PC-9 (cell line): ENCODE results near the gene NFKB1. TPM values are rescaled to one million over a fixed set of nuclear protein-coding genes. Genes with fewer than 3 reads are reported as not detected.

Experiments used
- BruUV-seq: library from RNA; stranded (reverse); fragments of 400-500 nt; replicated peaks from 2 replicates; lab custom pipeline; 2021; lab: Mats Ljungman, UMichigan
- CTCF ChIA-PET: fragments of 300-600 bp; sonication (Branson Sonifier 250); formaldehyde crosslinking; loops from one replicate; lab custom pipeline; 2022; ENCODE audit warnings: antibody characterized with exemption; lab: Charles Lee
- POLR2A ChIA-PET: fragments of 300-600 bp; sonication (Branson Sonifier 250); formaldehyde crosslinking; loops from one replicate; lab custom pipeline; 2022; ENCODE audit warnings: antibody characterized with exemption; ENCODE audit not compliant: unreplicated experiment; lab: Charles Lee
- DNase-seq, 2 experiments: peaks; one replicate each; pipeline versions ENCODE4 v3.0.0 to v3.0.0-alpha.2; 2015 to 2022; ENCODE audit warnings: mixed read lengths in 1 of 2
- H2AFZ ChIP-seq: fragments of 200-600 bp; sonication (generic); 2 replicates; pipeline ENCODE4 v1.8.1; 2017; ENCODE audit warnings: antibody characterized with exemption
- H3F3A ChIP-seq: fragments of 200-600 bp; sonication (generic); 2 replicates; pipeline ENCODE4 v1.8.1; 2017; ENCODE audit warnings: antibody characterized with exemption, mild to moderate bottlenecking, low read depth; ENCODE audit not compliant: insufficient read depth
- H3K27ac ChIP-seq: fragments of 200-600 bp; sonication (generic); 2 replicates; pipeline ENCODE4 v1.6.1; 2016; ENCODE audit warnings: mixed run types
- H3K27me3 ChIP-seq: fragments of 200-600 bp; sonication (generic); 2 replicates; pipeline ENCODE4 v1.6.1; 2016; ENCODE audit warnings: low read depth, mixed run types; ENCODE audit not compliant: insufficient read depth
- H3K36me3 ChIP-seq: fragments of 200-600 bp; sonication (generic); 2 replicates; pipeline ENCODE4 v1.6.1; 2016; ENCODE audit warnings: low read depth, mixed run types
- H3K4me1 ChIP-seq: fragments of 200-600 bp; sonication (generic); replicated peaks from 2 replicates; pipeline ENCODE4 v1.6.1; 2016; ENCODE audit warnings: mixed run types; ENCODE audit not compliant: insufficient read depth
- H3K4me2 ChIP-seq: fragments of 200-600 bp; sonication (generic); 2 replicates; pipeline ENCODE4 v1.6.1; 2017; ENCODE audit warnings: mixed run types
- H3K4me3 ChIP-seq: fragments of 200-600 bp; sonication (generic); 2 replicates; pipeline ENCODE4 v1.6.1; 2016; ENCODE audit warnings: mixed run types
- H3K79me2 ChIP-seq: fragments of 200-600 bp; sonication (generic); 2 replicates; pipeline ENCODE4 v1.6.1; 2017; ENCODE audit warnings: low read depth, mixed run types
- H3K9me2 ChIP-seq: fragments of 200-600 bp; sonication (generic); 2 replicates; pipeline ENCODE4 v1.8.1; 2017; ENCODE audit warnings: mild to moderate bottlenecking; ENCODE audit not compliant: insufficient read depth
- H3K9me3 ChIP-seq: fragments of 200-600 bp; sonication (generic); 2 replicates; pipeline ENCODE4 v1.8.1; 2016; ENCODE audit warnings: low read depth; ENCODE audit not compliant: insufficient read depth
- H4K20me1 ChIP-seq: fragments of 200-600 bp; sonication (generic); 2 replicates; pipeline ENCODE4 v1.8.1; 2017; ENCODE audit not compliant: insufficient read depth
- EZH2 ChIP-seq: fragments of 200-600 bp; sonication (generic); IDR thresholded peaks from 2 replicates; pipeline ENCODE4 v1.8.0; 2017; ENCODE audit warnings: antibody characterized with exemption, low read depth
- intact Hi-C: fragments of 100-400 bp; cut with micrococcal nuclease; formaldehyde crosslinking; loops from one replicate; pipeline ENCODE4 v1.10.0; 2022; ENCODE audit not compliant: unreplicated experiment
- total RNA-seq: library from RNA; stranded (reverse); gene quantifications from 2 replicates; pipeline ENCODE4 v1.2.3, GENCODE V29; 2021
- TF ChIP-seq, protein P1 (sequence below): fragments of 200-600 bp; sonication (generic); conservative IDR thresholded peaks from 2 replicates; pipeline ENCODE4 v1.6.1; 2017; ENCODE audit warnings: mixed run types, antibody characterized with exemption, mild to moderate bottlenecking, moderate library complexity

Gene NFKB1
- total RNA-seq, 1 experiment from 2014 or later = 11.6 TPM

DNA sequence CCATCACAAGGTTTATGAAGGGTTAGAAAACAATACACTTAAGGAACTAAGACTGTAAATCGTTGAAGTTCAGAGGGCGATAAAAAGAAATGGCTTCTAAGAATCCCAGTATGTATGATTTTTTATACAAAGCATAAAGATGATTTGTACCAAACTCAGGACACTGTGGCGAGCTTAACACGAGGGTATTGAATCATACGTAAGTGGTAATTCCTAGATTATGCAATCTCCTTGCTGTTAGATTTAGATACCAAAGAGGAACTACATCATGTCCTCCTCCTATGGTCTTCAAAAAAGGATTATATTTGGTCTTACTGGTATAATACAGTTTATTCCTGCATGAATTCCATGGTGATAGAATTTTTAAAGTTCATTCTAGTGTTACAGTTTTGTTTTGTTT is 23.9 kb downstream of the NFKB1 start:
- H2AFZ ChIP-seq = no peak overlapping the region
- no TSS peak for BruUV-seq
- H3K9me3 ChIP-seq = no peaks in the 10 kb centered on the region
- no peaks in the 10 kb centered on the region for H3K36me3 ChIP-seq
- no peak overlapping the region for H3K4me3 ChIP-seq
- H3K27ac ChIP-seq = no peak overlapping the region
- POLR2A ChIA-PET = no interaction called here
- no peaks in the 10 kb centered on the region for H3F3A ChIP-seq
- no peaks in the 10 kb centered on the region for H4K20me1 ChIP-seq
- no peak overlapping the region for H3K4me2 ChIP-seq
- intact Hi-C loops = no loop called here
- no peak for TF ChIP-seq EZH2
- TF ChIP-seq, protein P1, sequence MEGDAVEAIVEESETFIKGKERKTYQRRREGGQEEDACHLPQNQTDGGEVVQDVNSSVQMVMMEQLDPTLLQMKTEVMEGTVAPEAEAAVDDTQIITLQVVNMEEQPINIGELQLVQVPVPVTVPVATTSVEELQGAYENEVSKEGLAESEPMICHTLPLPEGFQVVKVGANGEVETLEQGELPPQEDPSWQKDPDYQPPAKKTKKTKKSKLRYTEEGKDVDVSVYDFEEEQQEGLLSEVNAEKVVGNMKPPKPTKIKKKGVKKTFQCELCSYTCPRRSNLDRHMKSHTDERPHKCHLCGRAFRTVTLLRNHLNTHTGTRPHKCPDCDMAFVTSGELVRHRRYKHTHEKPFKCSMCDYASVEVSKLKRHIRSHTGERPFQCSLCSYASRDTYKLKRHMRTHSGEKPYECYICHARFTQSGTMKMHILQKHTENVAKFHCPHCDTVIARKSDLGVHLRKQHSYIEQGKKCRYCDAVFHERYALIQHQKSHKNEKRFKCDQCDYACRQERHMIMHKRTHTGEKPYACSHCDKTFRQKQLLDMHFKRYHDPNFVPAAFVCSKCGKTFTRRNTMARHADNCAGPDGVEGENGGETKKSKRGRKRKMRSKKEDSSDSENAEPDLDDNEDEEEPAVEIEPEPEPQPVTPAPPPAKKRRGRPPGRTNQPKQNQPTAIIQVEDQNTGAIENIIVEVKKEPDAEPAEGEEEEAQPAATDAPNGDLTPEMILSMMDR = no peak
- 0 out of 2 replicates have a peak, but pooled peaks cover 3% of the 10 kb centered on the region for H3K79me2 ChIP-seq
- H3K4me1 ChIP-seq = no peaks in the 10 kb centered on the region
- H3K9me2 ChIP-seq = no peaks in the 10 kb centered on the region
- CTCF ChIA-PET = no interaction called here
- H3K27me3 ChIP-seq = no peaks in the 10 kb centered on the region
- DNase-seq = no peak

DNA sequence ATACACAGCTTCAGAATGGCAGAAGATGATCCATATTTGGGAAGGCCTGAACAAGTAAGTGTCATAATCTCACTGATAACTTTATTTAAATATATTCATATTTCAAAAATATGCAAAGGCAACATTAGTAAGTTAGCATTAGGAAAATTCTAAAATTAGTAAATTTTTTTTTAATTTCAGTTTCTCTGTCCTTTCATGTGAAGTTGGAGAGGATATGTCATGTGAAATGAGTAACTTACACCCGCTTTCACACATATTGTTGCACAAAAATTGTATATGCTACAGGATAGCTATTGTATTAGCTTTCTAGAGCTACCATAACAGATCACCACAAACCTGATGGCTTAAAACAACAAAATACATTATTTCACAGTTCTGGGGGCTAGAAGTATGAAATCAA is 24.3 kb downstream of the NFKB1 start:
- ChIA-PET POLR2A (no interaction called here), CTCF (no interaction called here)
- Histone ChIP-seq H3K27me3 (no peaks in the 10 kb centered on the region), H3K9me3 (no peaks in the 10 kb centered on the region), H3K79me2 (no peaks in the 10 kb centered on the region), H3K4me2 (no peak overlapping the region), H4K20me1 (no peaks in the 10 kb centered on the region), H3F3A (no peaks in the 10 kb centered on the region), H3K36me3 (no peaks in the 10 kb centered on the region), H3K4me3 (no peak overlapping the region), H2AFZ (no peak overlapping the region), H3K4me1 (no peaks in the 10 kb centered on the region), H3K27ac (no peak overlapping the region), H3K9me2 (no peaks in the 10 kb centered on the region)
- intact Hi-C loops = no loop called here
- TF ChIP-seq EZH2 = no peak
- TF ChIP-seq, protein P1 = no peak
- no TSS peak for BruUV-seq
- no peak for DNase-seq

GRCh38 chr4:102526532-102526931 is 25.4 kb downstream of the NFKB1 start:
- intact Hi-C loops = no loop called here

More at GRCh38 chr4:102526532-102526931, 25.4 kb downstream of the NFKB1 start:
- no peaks in the 10 kb centered on the region for H3K79me2 ChIP-seq
- H3K9me2 ChIP-seq = no peaks in the 10 kb centered on the region
- CTCF ChIA-PET = no interaction called here
- H2AFZ ChIP-seq = no peak overlapping the region
- H3K4me1 ChIP-seq = no peaks in the 10 kb centered on the region
- POLR2A ChIA-PET = no interaction called here
- TF ChIP-seq, protein P1 = no peak
- TF ChIP-seq EZH2 = no peak
- no peaks in the 10 kb centered on the region for H3F3A ChIP-seq
- no peak for DNase-seq
- H4K20me1 ChIP-seq = no peaks in the 10 kb centered on the region
- no peaks in the 10 kb centered on the region for H3K36me3 ChIP-seq
- no peak overlapping the region for H3K27ac ChIP-seq
- no peaks in the 10 kb centered on the region for H3K9me3 ChIP-seq
- BruUV-seq = no TSS peak
- no peak overlapping the region for H3K4me2 ChIP-seq
- no peaks in the 10 kb centered on the region for H3K27me3 ChIP-seq
- H3K4me3 ChIP-seq = no peak overlapping the region
